ENCODE data around the gene KIAA1328.

The KIAA1328 gene

DNA sequence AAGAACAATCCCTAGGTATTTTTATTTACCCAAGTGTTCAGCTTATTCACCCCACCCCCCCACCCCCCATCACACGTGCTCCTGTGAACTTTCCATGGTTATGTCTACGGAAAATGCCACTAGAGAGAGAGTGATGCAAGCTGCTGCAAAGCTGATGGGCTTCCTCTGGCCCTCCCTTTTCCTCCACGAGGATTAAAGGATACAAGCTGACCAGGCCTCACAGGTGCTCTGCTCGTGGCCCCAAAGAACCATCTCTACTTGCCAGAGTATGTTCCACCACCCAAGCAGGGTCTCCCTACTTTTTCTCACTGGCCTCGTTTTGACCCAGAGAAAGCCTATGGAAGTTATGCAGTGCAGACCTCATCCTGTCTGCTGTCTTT lies 394.1 kb downstream of the KIAA1328 start:
- H3K27ac ChIP-seq, result no peak overlapping the region
- TF ChIP-seq, protein P1, sequence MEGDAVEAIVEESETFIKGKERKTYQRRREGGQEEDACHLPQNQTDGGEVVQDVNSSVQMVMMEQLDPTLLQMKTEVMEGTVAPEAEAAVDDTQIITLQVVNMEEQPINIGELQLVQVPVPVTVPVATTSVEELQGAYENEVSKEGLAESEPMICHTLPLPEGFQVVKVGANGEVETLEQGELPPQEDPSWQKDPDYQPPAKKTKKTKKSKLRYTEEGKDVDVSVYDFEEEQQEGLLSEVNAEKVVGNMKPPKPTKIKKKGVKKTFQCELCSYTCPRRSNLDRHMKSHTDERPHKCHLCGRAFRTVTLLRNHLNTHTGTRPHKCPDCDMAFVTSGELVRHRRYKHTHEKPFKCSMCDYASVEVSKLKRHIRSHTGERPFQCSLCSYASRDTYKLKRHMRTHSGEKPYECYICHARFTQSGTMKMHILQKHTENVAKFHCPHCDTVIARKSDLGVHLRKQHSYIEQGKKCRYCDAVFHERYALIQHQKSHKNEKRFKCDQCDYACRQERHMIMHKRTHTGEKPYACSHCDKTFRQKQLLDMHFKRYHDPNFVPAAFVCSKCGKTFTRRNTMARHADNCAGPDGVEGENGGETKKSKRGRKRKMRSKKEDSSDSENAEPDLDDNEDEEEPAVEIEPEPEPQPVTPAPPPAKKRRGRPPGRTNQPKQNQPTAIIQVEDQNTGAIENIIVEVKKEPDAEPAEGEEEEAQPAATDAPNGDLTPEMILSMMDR (IDR thresholded peaks at IDR 0.05), result no peak
- no peak for TF ChIP-seq ZFX (IDR thresholded peaks at IDR 0.05; ENCODE audit: borderline replicate concordance)

DNA sequence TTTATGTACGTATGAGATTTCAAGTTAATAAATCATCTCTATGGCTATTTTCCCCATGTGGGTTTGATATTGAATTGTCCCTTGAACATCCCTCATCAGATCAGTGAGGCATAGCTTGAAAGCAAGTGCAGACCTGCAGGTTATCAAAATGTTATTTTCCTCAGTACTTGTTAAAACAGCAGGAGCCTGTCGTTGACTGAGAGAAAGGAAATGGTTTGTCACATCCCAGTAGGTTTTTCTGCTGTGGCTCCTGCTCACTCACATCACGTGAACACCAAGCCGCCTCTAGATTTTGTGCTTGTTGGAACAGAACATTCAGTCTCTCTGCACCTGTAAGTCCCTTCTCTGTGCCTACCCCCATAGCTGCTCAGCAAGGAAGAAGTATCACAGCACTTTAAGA lies 396.4 kb downstream of the KIAA1328 start:
- TF ChIP-seq ZFX (IDR thresholded peaks at IDR 0.05; ENCODE audit: borderline replicate concordance), result no peak
- TF ChIP-seq, protein P1 (IDR thresholded peaks at IDR 0.05), result no peak
- no peak overlapping the region for H3K27ac ChIP-seq

DNA sequence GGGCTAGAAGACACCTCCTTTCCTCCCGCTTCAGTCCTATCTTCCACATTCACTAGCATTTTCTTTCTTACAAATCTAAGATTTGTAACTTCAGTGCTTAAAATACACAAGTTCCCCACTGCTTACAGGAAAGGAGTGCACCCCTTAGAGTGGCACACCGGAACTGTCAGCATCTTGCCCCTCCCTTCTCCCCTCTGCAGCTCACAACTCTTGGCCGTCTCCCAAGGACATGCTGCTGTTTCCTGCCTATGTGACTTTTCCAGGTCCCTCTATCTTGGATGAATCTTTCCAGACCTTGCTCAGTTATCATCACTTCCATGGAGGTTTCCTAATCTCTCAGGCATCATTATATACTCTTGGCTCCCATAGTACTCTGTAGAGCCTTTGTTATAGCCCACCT lies 401.8 kb downstream of the KIAA1328 start:
- TF ChIP-seq, protein P1 (IDR thresholded peaks at IDR 0.05), result no peak
- no peak for TF ChIP-seq ZFX (IDR thresholded peaks at IDR 0.05; ENCODE audit: borderline replicate concordance)
- no peak overlapping the region for H3K27ac ChIP-seq

DNA sequence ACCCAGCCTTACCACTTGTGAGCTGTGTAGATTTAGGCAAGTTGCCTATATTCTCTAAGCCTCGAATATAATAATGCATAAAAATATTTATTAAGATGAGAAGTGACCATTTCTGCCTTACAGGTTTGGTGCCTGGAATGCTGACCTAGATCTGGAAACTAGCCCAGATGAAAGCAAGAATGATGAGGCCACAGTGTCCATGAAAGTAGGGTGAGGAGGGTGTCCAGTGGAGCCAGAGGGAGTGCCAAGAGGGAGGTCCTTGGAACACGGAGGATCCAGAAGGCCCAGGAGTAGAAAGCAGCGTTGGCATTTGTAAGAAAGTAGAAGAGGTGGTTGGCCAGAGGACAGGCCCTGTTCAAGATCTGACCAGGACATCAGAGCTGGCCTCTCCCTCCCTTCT lies 402.3 kb downstream of the KIAA1328 start:
- no peak overlapping the region for H3K27ac ChIP-seq
- TF ChIP-seq ZFX (IDR thresholded peaks at IDR 0.05; ENCODE audit: borderline replicate concordance), result no peak
- TF ChIP-seq, protein P1 (IDR thresholded peaks at IDR 0.05), result no peak

DNA sequence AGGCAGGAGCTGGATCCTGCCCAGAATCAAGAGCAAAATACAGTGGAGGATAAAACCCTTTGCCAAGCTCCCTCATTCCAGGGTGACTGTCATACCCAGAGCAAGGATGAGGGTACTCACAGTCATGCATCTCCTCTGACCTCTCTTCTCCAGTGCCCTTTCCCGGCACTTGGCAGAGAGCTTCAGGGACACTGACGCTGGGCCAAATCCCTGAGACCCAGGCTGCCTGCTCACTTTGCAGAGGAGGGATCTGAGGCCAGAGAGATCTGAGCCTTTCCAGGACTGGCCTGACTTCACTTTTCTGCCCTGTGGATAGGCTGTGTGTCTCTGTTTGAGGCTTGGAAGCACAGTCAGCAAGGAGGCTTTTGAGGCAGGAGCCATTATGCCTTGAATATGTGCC lies 406.7 kb downstream of the KIAA1328 start:
- no peak overlapping the region for H3K27ac ChIP-seq
- TF ChIP-seq ZFX (IDR thresholded peaks at IDR 0.05; ENCODE audit: borderline replicate concordance), result no peak
- TF ChIP-seq, protein P1 (IDR thresholded peaks at IDR 0.05), result no peak

DNA sequence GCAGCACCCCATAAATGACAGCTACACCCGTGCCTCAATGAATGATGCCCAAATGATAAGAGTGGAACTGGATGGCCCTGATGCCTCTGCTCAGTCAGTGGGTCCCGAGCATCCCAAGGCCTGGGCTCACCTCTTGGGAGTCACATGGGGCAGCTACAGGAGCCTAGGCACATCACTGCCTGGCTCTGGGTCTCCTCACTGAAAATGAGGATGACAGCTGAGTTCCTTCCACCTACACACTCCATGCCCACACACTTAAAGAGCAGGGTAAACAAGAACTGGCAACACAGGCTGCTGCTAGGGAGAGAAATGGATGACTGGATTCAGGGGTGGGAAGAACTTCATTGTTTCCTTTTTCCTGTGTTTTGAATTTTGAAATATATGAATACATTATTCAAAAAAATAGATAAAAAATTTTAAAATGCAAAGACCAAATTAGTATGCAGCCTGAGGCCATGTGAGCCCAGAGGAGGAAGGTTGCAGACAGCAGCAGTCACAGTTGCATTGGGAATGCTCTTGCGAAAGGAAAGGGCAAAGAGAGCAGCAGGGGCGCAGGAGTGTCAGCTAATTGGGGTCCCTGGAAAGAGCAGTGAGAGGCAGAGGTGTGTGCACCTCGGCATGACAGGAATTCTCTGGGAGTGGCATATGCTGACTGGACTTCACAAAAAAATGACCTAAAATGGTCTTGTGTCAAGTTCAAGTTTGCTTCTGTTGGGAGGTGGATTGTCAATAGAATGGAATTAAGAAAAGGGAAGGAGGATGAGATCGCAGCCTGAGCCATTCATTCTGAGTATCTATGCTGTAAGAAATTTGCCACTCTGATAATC lies 409.6 kb downstream of the KIAA1328 start:
- TF ChIP-seq, protein P1 (IDR thresholded peaks at IDR 0.05), result no peak
- TF ChIP-seq ZFX (IDR thresholded peaks at IDR 0.05; ENCODE audit: borderline replicate concordance), result no peak
- no peak overlapping the region for H3K27ac ChIP-seq

DNA sequence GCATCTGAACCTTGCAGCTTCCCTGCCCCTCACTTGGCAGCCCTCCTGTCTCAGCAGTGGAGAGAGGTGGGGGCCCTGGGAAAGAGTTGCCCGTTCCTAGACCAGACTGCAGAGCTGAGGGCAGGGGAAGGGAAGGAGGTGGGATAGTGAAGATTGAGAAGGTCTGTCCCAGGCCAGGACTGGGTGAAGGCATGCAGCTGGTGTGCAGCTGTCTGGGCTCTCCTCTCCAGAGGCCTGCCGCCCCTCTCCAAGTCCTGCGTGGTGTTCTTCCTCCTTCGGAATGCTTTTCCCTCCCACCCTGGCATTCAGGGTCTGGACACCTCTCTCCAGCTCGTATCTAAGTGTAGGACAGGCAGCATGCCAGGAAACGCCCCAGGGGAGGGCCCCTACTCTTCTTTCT lies 413.2 kb downstream of the KIAA1328 start:
- no peak overlapping the region for H3K27ac ChIP-seq
- TF ChIP-seq, protein P1 (IDR thresholded peaks at IDR 0.05), result no peak
- TF ChIP-seq ZFX (IDR thresholded peaks at IDR 0.05; ENCODE audit: borderline replicate concordance), result no peak

Measured in 22Rv1 (cell line).